H9 (cell line): ENCODE results near the gene CATSPERE. TPM values are rescaled to one million over a fixed set of nuclear protein-coding genes. Genes with fewer than 3 reads are reported as not detected.

Source experiments
- DNase-seq: peaks from one replicate; pipeline ENCODE4 v3.0.0-alpha.2; 2017
- H2AFZ ChIP-seq: one replicate; pipeline ENCODE4 v1.6.1; 2013; ENCODE audit warnings: mild to moderate bottlenecking, low read length, control low read depth, moderate library complexity
- H2AK5ac ChIP-seq: 2 replicates; pipeline ENCODE4 v1.6.1; 2013; ENCODE audit warnings: low read length, control low read depth, mixed read lengths; ENCODE audit not compliant: insufficient read length
- H2BK120ac ChIP-seq: one replicate; pipeline ENCODE4 v1.6.1; 2013; ENCODE audit warnings: low read depth, mild to moderate bottlenecking, low read length, control low read depth, inconsistent platforms; ENCODE audit not compliant: poor library complexity, severe bottlenecking
- H2BK12ac ChIP-seq: 2 replicates; pipeline ENCODE4 v1.6.1; 2013; ENCODE audit warnings: low read length, control low read depth, mixed read lengths, low read depth; ENCODE audit not compliant: insufficient read length
- H2BK15ac ChIP-seq: 2 replicates; pipeline ENCODE4 v1.6.1; 2013; ENCODE audit warnings: low read depth, low read length, control low read depth
- H2BK20ac ChIP-seq: one replicate; pipeline ENCODE4 v1.6.1; 2013; ENCODE audit warnings: low read depth, mild to moderate bottlenecking, low read length, control low read depth, inconsistent platforms; ENCODE audit not compliant: poor library complexity, severe bottlenecking
- H2BK5ac ChIP-seq: 2 replicates; pipeline ENCODE4 v1.6.1; 2013; ENCODE audit warnings: low read length, control low read depth, mixed read lengths; ENCODE audit not compliant: insufficient read length
- H3K14ac ChIP-seq: 2 replicates; pipeline ENCODE4 v1.6.1; 2013; ENCODE audit warnings: low read length, control low read depth; ENCODE audit not compliant: insufficient read depth
- H3K18ac ChIP-seq: 2 replicates; pipeline ENCODE4 v1.6.1; 2013; ENCODE audit warnings: low read depth, mild to moderate bottlenecking, mixed read lengths, low read length, control low read depth; ENCODE audit not compliant: insufficient read length
- H3K23ac ChIP-seq: 2 replicates; pipeline ENCODE4 v1.6.1; 2013; ENCODE audit warnings: low read length, control low read depth, mixed read lengths, low read depth; ENCODE audit not compliant: insufficient read length
- H3K23me2 ChIP-seq: 2 replicates; pipeline ENCODE4 v1.6.1; 2013; ENCODE audit warnings: low read depth, mild to moderate bottlenecking, mixed read lengths, low read length, control low read depth; ENCODE audit not compliant: insufficient read length, poor library complexity, severe bottlenecking
- H3K27ac ChIP-seq: 2 replicates; pipeline ENCODE4 v1.5.1; 2013; ENCODE audit warnings: low read length, control low read depth, mixed read lengths, low read depth; ENCODE audit not compliant: insufficient read length
- H3K27me3 ChIP-seq: 2 replicates; pipeline ENCODE4 v1.6.1; 2013; ENCODE audit warnings: low read length, control low read depth, inconsistent platforms; ENCODE audit not compliant: insufficient read depth
- H3K4ac ChIP-seq: 2 replicates; pipeline ENCODE4 v1.6.1; 2013; ENCODE audit warnings: low read depth, mild to moderate bottlenecking, control low read depth, inconsistent platforms, low read length, moderate library complexity
- H3K4me1 ChIP-seq: 2 replicates; pipeline ENCODE4 v1.6.1; 2013; ENCODE audit warnings: low read length, control low read depth, inconsistent platforms; ENCODE audit not compliant: insufficient read depth
- H3K4me2 ChIP-seq: 2 replicates; pipeline ENCODE4 v1.6.1; 2013; ENCODE audit warnings: low read length, control low read depth, mixed read lengths; ENCODE audit not compliant: insufficient read length, insufficient read depth
- H3K56ac ChIP-seq: 2 replicates; pipeline ENCODE4 v1.6.1; 2013; ENCODE audit warnings: low read depth, mild to moderate bottlenecking, mixed read lengths, low read length, control low read depth; ENCODE audit not compliant: insufficient read length
- H3K79me1 ChIP-seq: 2 replicates; pipeline ENCODE4 v1.6.1; 2013; ENCODE audit warnings: low read depth, mild to moderate bottlenecking, moderate library complexity, low read length, control low read depth, inconsistent platforms; ENCODE audit not compliant: insufficient read depth, poor library complexity, severe bottlenecking
- H3K79me2 ChIP-seq: 2 replicates; pipeline ENCODE4 v1.6.1; 2013; ENCODE audit warnings: low read length, control low read depth, inconsistent platforms; ENCODE audit not compliant: insufficient read depth
- H3K9ac ChIP-seq: 2 replicates; pipeline ENCODE4 v1.6.1; 2013; ENCODE audit warnings: low read length, control low read depth, mixed read lengths; ENCODE audit not compliant: insufficient read length; ENCODE audit errors: extremely low read depth
- H3K9me3 ChIP-seq: one replicate; pipeline ENCODE4 v1.6.1; 2013; ENCODE audit warnings: low read depth, low read length, inconsistent platforms; ENCODE audit not compliant: control insufficient read depth
- H3T11ph ChIP-seq: one replicate; pipeline ENCODE4 v1.6.1; 2013; ENCODE audit warnings: mild to moderate bottlenecking, low read length, control low read depth, inconsistent platforms
- H4K20me1 ChIP-seq: one replicate; pipeline ENCODE4 v1.6.1; 2013; ENCODE audit not compliant: control insufficient read depth, insufficient read length, insufficient read depth
- H4K5ac ChIP-seq: 2 replicates; pipeline ENCODE4 v1.6.1; 2013; ENCODE audit warnings: low read depth, mild to moderate bottlenecking, mixed read lengths, low read length, control low read depth; ENCODE audit not compliant: insufficient read length
- H4K8ac ChIP-seq: replicated peaks from 2 replicates; pipeline ENCODE4 v1.6.1; 2013; ENCODE audit warnings: low read length, control low read depth, mixed read lengths, low read depth; ENCODE audit not compliant: insufficient read length
- H4K91ac ChIP-seq: 2 replicates; pipeline ENCODE4 v1.6.1; 2013; ENCODE audit warnings: low read depth, mild to moderate bottlenecking, moderate library complexity, mixed read lengths, low read length, control low read depth; ENCODE audit not compliant: insufficient read length
- H3K27ac Mint-ChIP-seq, 3 experiments: 2 replicates in 2 of 3; 3 replicates in 1 of 3; pipeline ENCODE4 v1.8.0; 2020 to 2021; ENCODE audit warnings: mixed read lengths in 3 of 3, mild to moderate bottlenecking in 1 of 3, moderate library complexity in 1 of 3
- H3K27me3 Mint-ChIP-seq: 2 replicates; pipeline ENCODE4 v1.8.0; 2021; ENCODE audit warnings: low read depth, mild to moderate bottlenecking, moderate library complexity, mixed read lengths
- H3K36me3 Mint-ChIP-seq, 3 experiments: 2 replicates in 2 of 3; 3 replicates in 1 of 3; pipeline ENCODE4 v1.8.0; 2020 to 2021; ENCODE audit warnings: low read depth in 3 of 3, mixed read lengths in 3 of 3; ENCODE audit not compliant: insufficient read depth in 1 of 3
- H3K4me1 Mint-ChIP-seq, 2 experiments: 2 replicates each; pipeline ENCODE4 v1.8.0; 2020; ENCODE audit warnings: mixed read lengths in 2 of 2
- H3K4me3 Mint-ChIP-seq, 2 experiments: 2 replicates in 1 of 2; 3 replicates in 1 of 2; pipeline ENCODE4 v1.8.0; 2020 to 2021; ENCODE audit warnings: mild to moderate bottlenecking in 2 of 2, mixed read lengths in 2 of 2, moderate library complexity in 1 of 2
- H3K9me3 Mint-ChIP-seq, 2 experiments: 2 replicates in 1 of 2; 3 replicates in 1 of 2; pipeline ENCODE4 v1.8.0; 2020; ENCODE audit warnings: mild to moderate bottlenecking in 2 of 2, mixed read lengths in 2 of 2, moderate library complexity in 1 of 2
- WGBS: extraction: QIAGEN DNeasy Blood & Tissue Kit; methylation state at CpG from one replicate; pipeline ENCODE4 v1.1.7; 2013; ENCODE audit warnings: missing lambda C conversion rate, low lambda C conversion rate, mixed read lengths; ENCODE audit not compliant: insufficient read length; ENCODE audit errors: extremely low coverage; 5-methylcytosine and 5-hydroxymethylcytosine counted together
- total RNA-seq: library from RNA; stranded (reverse); gene quantifications from 2 replicates; pipeline ENCODE4 v1.2.1, GENCODE V29; 2021
- TF ChIP-seq, protein P1 (sequence below): fragments of 200-600 bp; sonication (generic); conservative IDR thresholded peaks from 3 replicates; pipeline ENCODE4 v1.8.0; 2021; ENCODE audit warnings: antibody characterized with exemption, mild to moderate bottlenecking

The CATSPERE gene
- total RNA-seq, 1 experiment from 2014 or later, result 0.31 TPM

DNA sequence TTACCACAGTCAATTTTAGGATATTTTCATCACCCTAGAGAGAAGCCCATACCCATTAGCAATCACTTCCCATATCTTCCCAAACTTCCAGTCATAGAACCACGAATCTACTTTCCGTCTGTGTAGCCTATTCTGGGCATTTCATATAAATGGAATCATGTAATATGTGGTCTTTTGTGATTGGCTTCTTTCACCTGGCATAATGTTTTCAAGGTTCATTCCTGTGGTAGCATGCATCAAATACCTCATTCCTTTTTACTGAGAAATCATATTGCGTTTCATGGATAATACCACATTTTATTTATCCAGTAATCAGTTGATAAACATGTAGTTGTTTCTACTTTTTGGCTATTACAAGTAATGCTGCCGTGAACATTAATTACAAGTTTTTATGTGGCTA lies 213.4 kb downstream of the CATSPERE start:
- Histone ChIP-seq H3K4me1 (no peaks in the 10 kb centered on the region), H3K56ac (no peak overlapping the region), H3K4me2 (no peak overlapping the region), H3T11ph (no peak overlapping the region), H2BK5ac (no peak overlapping the region), H3K23ac (no peak overlapping the region), H4K20me1 (no peaks in the 10 kb centered on the region), H3K23me2 (no peaks in the 10 kb centered on the region), H2BK15ac (no peak overlapping the region), H3K14ac (no peak overlapping the region), H4K91ac (no peak overlapping the region), H2AK5ac (no peak overlapping the region), H4K5ac (no peak overlapping the region), H3K27ac (no peak overlapping the region), H3K4ac (no peak overlapping the region), H3K9me3 (no peaks in the 10 kb centered on the region), H3K18ac (no peak overlapping the region), H3K79me1 (peaks cover 7% of the 10 kb centered on the region), H2BK120ac (no peak overlapping the region), H3K27me3 (no peaks in the 10 kb centered on the region), H4K8ac (no peak overlapping the region), H3K9ac (no peak overlapping the region), H2BK12ac (no peak overlapping the region), H2BK20ac (no peak overlapping the region), H2AFZ (no peak overlapping the region), H3K79me2 (peaks cover 6% of the 10 kb centered on the region; the same call in 1 of the 2 replicates)
- WGBS, result no CpG with 5 or more reads among the region's 4 CpGs
- H3K4me1 Mint-ChIP-seq, result peaks cover 0 to 3% of the 10 kb centered on the region in 2 experiments; a peak in 2 of 4 replicates
- H3K36me3 Mint-ChIP-seq, result peaks cover 7 to 36% (median 16%) of the 10 kb centered on the region in 3 experiments; a peak in 6 of 7 replicates
- TF ChIP-seq, protein P1, sequence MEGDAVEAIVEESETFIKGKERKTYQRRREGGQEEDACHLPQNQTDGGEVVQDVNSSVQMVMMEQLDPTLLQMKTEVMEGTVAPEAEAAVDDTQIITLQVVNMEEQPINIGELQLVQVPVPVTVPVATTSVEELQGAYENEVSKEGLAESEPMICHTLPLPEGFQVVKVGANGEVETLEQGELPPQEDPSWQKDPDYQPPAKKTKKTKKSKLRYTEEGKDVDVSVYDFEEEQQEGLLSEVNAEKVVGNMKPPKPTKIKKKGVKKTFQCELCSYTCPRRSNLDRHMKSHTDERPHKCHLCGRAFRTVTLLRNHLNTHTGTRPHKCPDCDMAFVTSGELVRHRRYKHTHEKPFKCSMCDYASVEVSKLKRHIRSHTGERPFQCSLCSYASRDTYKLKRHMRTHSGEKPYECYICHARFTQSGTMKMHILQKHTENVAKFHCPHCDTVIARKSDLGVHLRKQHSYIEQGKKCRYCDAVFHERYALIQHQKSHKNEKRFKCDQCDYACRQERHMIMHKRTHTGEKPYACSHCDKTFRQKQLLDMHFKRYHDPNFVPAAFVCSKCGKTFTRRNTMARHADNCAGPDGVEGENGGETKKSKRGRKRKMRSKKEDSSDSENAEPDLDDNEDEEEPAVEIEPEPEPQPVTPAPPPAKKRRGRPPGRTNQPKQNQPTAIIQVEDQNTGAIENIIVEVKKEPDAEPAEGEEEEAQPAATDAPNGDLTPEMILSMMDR, result no peak
- H3K27ac Mint-ChIP-seq, result no peak overlapping the region
- H3K4me3 Mint-ChIP-seq, result no peak overlapping the region
- DNase-seq, result no peak
- H3K9me3 Mint-ChIP-seq, result no peaks in the 10 kb centered on the region
- H3K27me3 Mint-ChIP-seq, result no peaks in the 10 kb centered on the region; the same call in 1 of the 2 replicates
